Measurements from ENCODE around the gene OR2A25. TPM values are rescaled to one million over a fixed set of nuclear protein-coding genes. Genes with fewer than 3 reads are reported as not detected.

Gene OR2A25
- not detected in 2 replicates for total RNA-seq

DNA sequence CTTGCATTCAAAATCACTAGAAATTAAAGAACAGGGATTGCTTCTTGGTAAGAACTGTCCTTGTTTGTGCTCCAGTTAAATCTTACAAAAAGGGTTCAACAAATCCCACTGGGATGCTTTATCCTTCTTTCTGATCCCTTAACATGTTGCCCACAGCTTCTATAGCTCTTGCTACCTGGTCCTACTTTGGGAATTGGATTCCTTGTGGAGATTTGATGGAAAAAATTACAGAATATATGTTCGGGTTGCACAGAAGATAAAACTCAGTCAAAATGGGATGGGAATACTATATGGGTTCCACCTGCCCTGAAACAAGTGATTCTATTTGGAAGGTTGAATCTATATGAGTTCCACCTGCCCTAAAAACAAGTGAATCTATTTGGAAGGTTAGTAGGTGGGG is at the start of gene OR2A25:
Gene OR2A25 (plus strand): TSS at position 301 of the 400 bp plus-strand sequence. CDS start 4,409 bp downstream, outside the sequence.

DNA sequence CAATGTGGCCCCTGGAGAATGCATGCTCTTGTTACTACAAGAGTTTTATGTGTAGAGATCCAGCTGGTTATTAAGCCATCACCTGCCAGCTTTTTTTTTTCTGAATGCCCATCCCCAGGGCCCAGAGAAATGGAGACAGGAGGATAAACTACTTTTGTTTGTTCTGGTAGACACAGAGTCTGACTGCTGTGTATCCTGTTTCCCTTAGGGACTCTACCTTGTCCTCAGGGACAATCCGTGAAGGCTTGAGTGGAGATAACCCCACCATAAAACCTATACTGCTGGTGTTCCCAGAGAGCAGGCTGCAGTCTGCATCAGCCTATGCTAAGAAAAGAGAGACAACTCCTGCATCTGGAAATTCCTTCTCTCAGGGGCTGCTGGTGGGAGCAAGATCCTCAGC is 21.0 kb upstream of the OR2A25 start, which contains the start of gene OR2A5:
Gene OR2A5 (plus strand): TSS at position 301 of the 400 bp plus-strand sequence. CDS start 1,454 bp downstream, outside the sequence.

GRCh38 chr7:144085978-144086377 is 16.4 kb downstream of the OR2A25 start, which contains the start of gene OR2A12:
Gene OR2A12, plus strand, starts transcription at chr7:144086278. Its CDS starts 8,830 bp downstream, at chr7:144095108.

GRCh38 chr7:144109283-144109682 is 39.7 kb downstream of the OR2A25 start, which contains the start of gene OR2A2:
Gene OR2A2, plus strand, starts transcription at chr7:144109583. Its CDS starts 0 bp downstream, at chr7:144109583.

GRCh38 chr7:144122876-144123275 is 53.3 kb downstream of the OR2A25 start, which contains the start of gene OR2A14:
Gene OR2A14, plus strand, starts transcription at chr7:144123176. Its CDS starts 5,937 bp downstream, at chr7:144129113.

Other genes starting within 250 kb of the OR2A25 start
- 20.4 and 48.8 TPM in 2 replicates for gene TCAF1, start 167.6 kb upstream of the OR2A25 start, total RNA-seq
- not detected in 2 replicates for gene OR2F2, start 134.6 kb upstream of the OR2A25 start, total RNA-seq
- not detected in 2 replicates for gene OR2F1, start 115.0 kb upstream of the OR2A25 start, total RNA-seq
- 0.09 TPM in 1 of 2 replicates, not detected in the other for gene OR6B1, start 69.5 kb upstream of the OR2A25 start, total RNA-seq
- gene OR2A5, start 20.9 kb upstream of the OR2A25 start, total RNA-seq = not detected in 2 replicates
- gene OR2A12, start 16.5 kb downstream of the OR2A25 start, total RNA-seq = not detected in 2 replicates
- gene OR2A2, start 39.8 kb downstream of the OR2A25 start, total RNA-seq = not detected in 2 replicates
- not detected in 2 replicates for gene OR2A14, start 53.4 kb downstream of the OR2A25 start, total RNA-seq
- 0.18 and 0.56 TPM in 2 replicates for gene CTAGE4, start 113.7 kb downstream of the OR2A25 start, total RNA-seq
- gene ARHGEF35, start 126.0 kb downstream of the OR2A25 start, total RNA-seq = 0.18 and 0.56 TPM in 2 replicates
- gene OR2A42, start 169.8 kb downstream of the OR2A25 start, total RNA-seq = 0.09 TPM in 1 of 2 replicates, not detected in the other
- gene OR2A7, start 195.0 kb downstream of the OR2A25 start, total RNA-seq = under 0.01 and 0.09 TPM in 2 replicates
- gene CTAGE8, start 199.5 kb downstream of the OR2A25 start, total RNA-seq = not detected in 2 replicates
- under 0.01 TPM in 1 of 2 replicates, not detected in the other for gene OR2A1, start 242.6 kb downstream of the OR2A25 start, total RNA-seq

Measured in endothelial cell of coronary artery (primary cell).